Sigmoid colon (tissue), 7 donors: ENCODE measurements around the gene CD247. TPM values are rescaled to one million over a fixed set of nuclear protein-coding genes. Genes with fewer than 3 reads are reported as not detected.

ENCODE experiments used
- DNase-seq: peaks from one replicate; pipeline ENCODE4 v3.0.0-alpha.2; 2019
- H3K27ac ChIP-seq, 4 donors: fragments of 200-600 bp; sonication (generic); one replicate each; pipeline ENCODE4 v1.5.1; 2016 to 2019; ENCODE audit warnings: mild to moderate bottlenecking in 1 of 4
- H3K27me3 ChIP-seq, 3 donors: fragments of 200-600 bp; sonication (generic); one replicate each; pipeline ENCODE4 v1.5.1; 2019; ENCODE audit warnings: mild to moderate bottlenecking in 1 of 3
- H3K36me3 ChIP-seq, 4 donors: fragments of 200-600 bp; sonication (generic); one replicate each; pipeline ENCODE4 v1.5.1; 2016 to 2019
- H3K4me1 ChIP-seq, 4 donors: fragments of 200-600 bp; sonication (generic); one replicate each; pipeline ENCODE4 v1.5.1; 2017 to 2019
- H3K4me3 ChIP-seq, 4 donors: fragments of 200-600 bp; sonication (generic); one replicate each; pipeline ENCODE4 v1.5.1; 2017 to 2019; ENCODE audit warnings: mild to moderate bottlenecking in 2 of 4, moderate library complexity in 1 of 4
- H3K9me3 ChIP-seq, 4 donors: fragments of 200-600 bp in 3 of 4; sonication (generic) in 3 of 4; one replicate each; pipeline versions ENCODE4 v1.5.1 to v1.6.1; 2013 to 2019
- CTCF ChIP-seq, 4 experiments: fragments of 450-650 bp in 3 of 4; fragments of 200-600 bp in 1 of 4; IDR thresholded peaks; one replicate each; pipeline ENCODE4 v1.5.1; 2016 to 2019; ENCODE audit warnings: antibody characterized with exemption in 4 of 4, mild to moderate bottlenecking in 3 of 4, moderate library complexity in 2 of 4
- EP300 ChIP-seq, 4 donors: sonication (generic); formaldehyde crosslinking; IDR thresholded peaks; one replicate each; pipeline ENCODE4 v1.6.1; 2017; ENCODE audit warnings: antibody characterized with exemption in 4 of 4
- POLR2A ChIP-seq, 2 donors: fragments of 450-650 bp; IDR thresholded peaks; one replicate each; pipeline ENCODE4 v1.6.1; 2016; ENCODE audit warnings: antibody characterized with exemption in 2 of 2, mild to moderate bottlenecking in 2 of 2, moderate library complexity in 2 of 2
- POLR2AphosphoS5 ChIP-seq, 4 donors: sonication (generic); formaldehyde crosslinking; IDR thresholded peaks; one replicate each; pipeline ENCODE4 v1.6.1; 2017; ENCODE audit warnings: antibody characterized with exemption in 4 of 4
- WGBS, 2 donors: extraction: QIAGEN DNeasy Blood & Tissue Kit; methylation state at CpG; one replicate each; pipeline ENCODE4 v1.1.7; 2013; 5-methylcytosine and 5-hydroxymethylcytosine counted together
- intact Hi-C: fragments of 100-400 bp; cut with DNase I; formaldehyde crosslinking; loops from one replicate; pipeline ENCODE4 v1.15.1; 2023
- polyA plus RNA-seq, 3 donors: library from polyadenylated mRNA; stranded (reverse); fragments of 200-250 nt; gene quantifications; one replicate each; pipeline ENCODE4 v1.2.3, GENCODE V29; 2013
- total RNA-seq, 4 donors: library from RNA; depleted of rRNA; stranded (reverse); fragments of >200 nt; gene quantifications; one replicate each; pipeline ENCODE4 v1.1.0, GENCODE V29; 2016
- donor health status: healthy with polysubstance abuse.
- donor health status: Bipolar disorder and iron deficiency.
- donor health status: healthy.

The CD247 gene
- total and polyA plus RNA-seq, 7 donors, result 0.36 to 20.3 (median 1.4) TPM; not detected in 3

GRCh38 chr1:167438171-167439138 is 79.9 kb downstream of the CD247 start:
- no peak overlapping the region for H3K27ac ChIP-seq
- H3K4me3 ChIP-seq, result no peak overlapping the region
- no peaks in the 10 kb centered on the region for H3K36me3 ChIP-seq
- peaks cover 0 to 20% (median 3%) of the 10 kb centered on the region in 3 donors for H3K27me3 ChIP-seq
- intact Hi-C loops, result no loop called here
- no peaks in the 10 kb centered on the region for H3K9me3 ChIP-seq
- no peak for DNase-seq
- no peak for TF ChIP-seq EP300 (IDR thresholded peaks at IDR 0.05)
- no peak for TF ChIP-seq POLR2A (IDR thresholded peaks at IDR 0.05)
- TF ChIP-seq CTCF (IDR thresholded peaks at IDR 0.05), result no peak
- no peak for TF ChIP-seq POLR2AphosphoS5 (IDR thresholded peaks at IDR 0.05)
- H3K4me1 ChIP-seq, result peaks cover 0 to 12% (median 9%) of the 10 kb centered on the region in 4 donors
- 66 to 83% methylated on average over 17 of the region's 17 CpGs for WGBS, 2 donors

GRCh38 chr1:167435484-167435883 is 82.8 kb downstream of the CD247 start:
- peaks cover 0 to 20% (median 3%) of the 10 kb centered on the region in 3 donors for H3K27me3 ChIP-seq
- H3K27ac ChIP-seq, result no peak overlapping the region
- WGBS, 2 donors, result 93 to 97% methylated on average over 4 of the region's 4 CpGs
- no peak for TF ChIP-seq CTCF (IDR thresholded peaks at IDR 0.05)
- no peak for TF ChIP-seq POLR2AphosphoS5 (IDR thresholded peaks at IDR 0.05)
- TF ChIP-seq EP300 (IDR thresholded peaks at IDR 0.05), result no peak
- TF ChIP-seq POLR2A (IDR thresholded peaks at IDR 0.05), result no peak
- H3K4me3 ChIP-seq, result no peak overlapping the region
- no peaks in the 10 kb centered on the region for H3K9me3 ChIP-seq
- intact Hi-C loops, result no loop called here
- H3K36me3 ChIP-seq, result no peaks in the 10 kb centered on the region
- peaks cover 0 to 12% (median 9%) of the 10 kb centered on the region in 4 donors for H3K4me1 ChIP-seq
- DNase-seq, result no peak

- no peak overlapping the region for H3K27ac ChIP-seq
- peaks cover 0 to 6% (median 4%) of the 10 kb centered on the region in 4 donors for H3K4me1 ChIP-seq
- WGBS, 2 donors, result 88 to 91% methylated on average over 6 of the region's 6 CpGs
- no peak overlapping the region for H3K4me3 ChIP-seq
- no peaks in the 10 kb centered on the region for H3K9me3 ChIP-seq
- DNase-seq, result no peak
- H3K27me3 ChIP-seq, result peaks cover 0 to 14% (median 2%) of the 10 kb centered on the region in 3 donors
- H3K36me3 ChIP-seq, result no peaks in the 10 kb centered on the region
- TF ChIP-seq CTCF (IDR thresholded peaks at IDR 0.05) (no peak), POLR2A (IDR thresholded peaks at IDR 0.05) (no peak), EP300 (IDR thresholded peaks at IDR 0.05) (no peak), POLR2AphosphoS5 (IDR thresholded peaks at IDR 0.05) (no peak)
- intact Hi-C loops, result no loop called here
Observed at GRCh38 chr1:167434306-167434705, 84.0 kb downstream of the CD247 start.

- H3K4me3 ChIP-seq, result no peak overlapping the region
- no peak for TF ChIP-seq CTCF (IDR thresholded peaks at IDR 0.05)
- TF ChIP-seq EP300 (IDR thresholded peaks at IDR 0.05), result no peak
- no peak for TF ChIP-seq POLR2A (IDR thresholded peaks at IDR 0.05)
- no peak for TF ChIP-seq POLR2AphosphoS5 (IDR thresholded peaks at IDR 0.05)
- H3K4me1 ChIP-seq, result peaks cover 0 to 2% (median 0%) of the 10 kb centered on the region in 4 donors
- no peaks in the 10 kb centered on the region for H3K9me3 ChIP-seq
- no peaks in the 10 kb centered on the region for H3K36me3 ChIP-seq
- DNase-seq, result no peak
- 95 to 96% methylated on average over 6 of the region's 6 CpGs for WGBS, 2 donors
- peaks cover 0 to 10% (median 0%) of the 10 kb centered on the region in 3 donors for H3K27me3 ChIP-seq
- intact Hi-C loops, result no loop called here
- H3K27ac ChIP-seq, result no peak overlapping the region
Observed at GRCh38 chr1:167433884-167434283, 84.4 kb downstream of the CD247 start.
